GM21447 (cell line): Measurements from ENCODE around the gene RIPK3.
"Not testable (repeated sequence)": the region's sequence is repeated elsewhere in the genome, so short reads cannot be mapped to it uniquely, and the experiment has no call there.

Source experiments
- ATAC-seq: cut with Tn5 transposase; IDR thresholded peaks from one replicate; pipeline ENCODE4 v1.9.1; 2021; ENCODE audit not compliant: unreplicated experiment

Gene RIPK3

DNA sequence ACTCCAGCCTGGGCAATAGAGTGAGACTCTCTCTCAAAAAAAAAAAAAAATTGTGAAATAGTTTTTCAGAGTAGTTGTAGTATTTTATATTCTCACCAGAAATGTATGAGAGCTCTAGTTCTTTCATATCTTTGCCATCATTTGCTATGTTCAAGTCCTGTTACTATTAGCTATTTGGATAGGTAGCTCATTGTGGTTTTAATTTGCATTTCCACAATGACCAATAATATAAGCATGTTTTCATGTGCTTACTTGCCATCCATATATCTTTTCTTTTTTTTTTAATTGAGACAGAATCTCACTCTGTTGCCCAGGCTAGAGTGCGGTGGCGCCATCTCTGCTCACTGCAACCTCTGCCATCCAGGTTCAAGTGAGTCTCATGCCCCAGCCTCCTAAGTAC, 8.4 kb upstream of the RIPK3 start:
- ATAC-seq, result no peak

DNA sequence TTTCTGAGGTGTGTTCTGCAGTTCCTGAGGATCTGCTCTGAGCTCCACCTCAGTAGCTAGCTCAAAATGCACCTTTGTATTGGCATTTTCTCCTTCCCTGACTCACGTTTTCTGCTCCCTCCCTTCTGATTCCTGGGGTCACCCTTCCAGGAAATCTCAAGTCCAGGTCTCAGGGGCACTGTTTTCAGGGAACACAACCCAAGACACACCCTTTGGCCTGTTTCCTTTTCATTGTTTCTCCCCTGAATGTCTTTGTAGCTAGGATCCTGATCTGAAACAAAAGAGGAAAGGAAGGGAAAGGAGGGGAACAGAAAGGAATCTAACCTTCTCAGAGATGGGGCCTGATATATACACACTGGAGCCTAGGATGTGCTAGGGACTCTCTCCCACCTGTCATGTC, 7.3 kb upstream of the RIPK3 start:
- ATAC-seq, result no peak

DNA sequence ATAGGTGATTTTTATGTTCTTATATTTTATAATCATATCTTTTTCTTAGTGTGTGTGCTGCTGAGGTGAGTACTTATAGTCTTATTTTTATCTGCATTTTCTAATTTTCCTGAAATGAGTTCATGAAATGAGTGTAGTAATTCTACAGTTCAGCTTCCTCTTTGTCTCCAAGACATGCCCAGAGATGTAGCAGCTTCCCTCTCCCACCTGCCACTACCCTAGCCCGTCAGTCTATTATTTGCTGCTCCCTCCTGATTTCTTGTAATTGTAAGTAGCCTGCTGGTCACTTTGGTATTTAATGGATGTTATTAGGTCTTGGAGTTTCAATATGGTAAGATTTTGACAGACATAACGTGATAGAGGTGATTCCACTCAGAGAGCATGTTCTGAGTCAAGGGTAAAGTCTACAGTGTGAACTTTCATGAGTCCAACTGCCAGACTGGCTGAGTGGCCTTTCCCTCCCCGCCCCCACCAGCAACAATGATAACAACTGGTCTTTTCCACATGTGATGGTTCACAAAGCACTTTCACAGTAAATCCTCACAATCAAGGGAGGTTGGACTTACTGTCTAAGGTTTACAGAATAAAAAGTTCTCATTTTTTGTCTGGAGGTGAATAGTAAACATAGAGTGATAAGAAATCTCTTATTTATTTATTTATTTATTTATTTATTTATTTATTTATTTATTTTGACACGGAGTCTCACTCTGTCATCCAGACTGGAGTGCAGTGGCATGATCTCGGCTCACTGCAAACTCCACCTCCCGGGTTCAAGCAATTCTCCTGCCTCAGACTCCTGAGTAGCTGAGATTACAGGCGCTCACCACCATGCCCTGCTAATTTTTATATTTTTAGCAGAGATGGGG, 4.2 kb upstream of the RIPK3 start:
- ATAC-seq, result no peak

DNA sequence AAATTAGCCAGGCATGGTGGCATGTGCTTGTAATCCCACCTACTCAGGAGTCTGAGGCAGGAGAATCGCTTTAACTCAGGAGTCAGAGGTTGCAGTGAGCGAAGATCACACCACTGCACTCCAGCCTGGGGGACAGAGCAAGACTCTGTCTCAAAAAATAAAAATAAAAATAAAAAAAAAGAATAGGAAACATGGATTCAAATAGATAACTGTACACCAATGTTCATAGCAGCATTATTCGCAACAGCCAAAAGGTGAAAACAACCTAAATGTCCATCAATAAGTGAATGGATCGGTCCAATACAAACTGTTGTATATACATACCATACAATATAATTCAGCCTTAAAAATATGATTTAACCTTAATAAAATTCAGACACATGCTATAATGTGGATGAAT, 3.1 kb upstream of the RIPK3 start:
- no peak for ATAC-seq

DNA sequence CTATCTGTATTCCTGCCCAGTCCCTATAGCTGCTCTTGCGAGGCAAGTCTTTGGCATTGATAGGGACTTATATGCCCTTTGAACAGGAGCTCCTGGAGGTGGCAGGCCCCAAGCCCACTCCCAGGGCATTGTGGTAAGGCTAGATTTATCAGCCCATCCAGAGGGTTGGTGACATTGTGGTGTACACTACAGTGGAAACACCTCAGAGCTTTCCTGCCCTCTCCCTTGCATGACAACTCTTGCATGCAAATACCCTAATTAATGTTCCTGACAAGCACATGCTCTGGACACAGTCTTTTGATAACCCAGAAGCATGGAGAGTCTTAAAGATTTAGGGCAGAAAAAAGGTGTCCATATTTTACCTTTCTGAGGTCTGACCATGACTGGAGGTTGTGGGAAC, 815 bp upstream of the RIPK3 start:
- no peak for ATAC-seq

- ATAC-seq, result no peak
These were observed 948 bp downstream of the RIPK3 start for GRCh38 chr14:24338843-24339242.

- ATAC-seq, result no peak
These were observed 2.0 kb downstream of the RIPK3 start for GRCh38 chr14:24337824-24338175.

- no peak for ATAC-seq
These were observed 2.5 kb downstream of the RIPK3 start for GRCh38 chr14:24337144-24337823.

DNA sequence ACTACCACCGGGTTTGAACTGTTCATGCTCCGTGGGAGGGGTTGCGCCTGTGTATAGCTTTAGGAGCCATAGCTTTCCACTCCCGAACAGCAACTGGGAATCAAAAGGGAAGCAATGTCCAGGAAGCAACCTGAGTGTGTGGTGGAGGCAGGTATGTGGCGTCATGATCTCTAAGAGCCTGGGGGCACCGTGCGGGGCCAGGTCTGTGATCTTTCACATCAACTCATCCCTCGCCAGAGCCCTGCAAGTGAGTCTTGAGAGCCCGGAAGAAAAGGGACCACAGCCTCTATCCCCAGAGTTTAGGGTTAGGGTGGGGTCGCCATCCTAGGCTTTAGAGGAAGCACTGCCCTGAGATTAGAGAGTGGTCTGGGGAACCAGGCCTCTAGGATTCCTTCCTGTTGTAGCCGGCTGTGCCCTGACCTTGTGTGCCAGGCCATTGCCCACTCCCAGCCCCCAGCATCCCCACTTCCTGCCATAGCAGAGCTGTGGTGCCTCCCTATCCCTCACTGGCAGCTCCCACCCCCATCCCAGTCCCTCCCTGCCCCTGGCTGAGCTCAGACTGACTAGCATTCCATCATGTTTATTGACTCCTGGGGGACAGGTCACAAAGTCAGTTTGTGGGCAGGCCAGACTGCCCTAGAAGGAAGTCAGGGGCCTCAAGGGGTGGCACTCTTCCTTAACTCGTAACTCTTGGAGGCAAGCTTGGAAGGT, 4.2 kb downstream of the RIPK3 start:
- no peak for ATAC-seq

DNA sequence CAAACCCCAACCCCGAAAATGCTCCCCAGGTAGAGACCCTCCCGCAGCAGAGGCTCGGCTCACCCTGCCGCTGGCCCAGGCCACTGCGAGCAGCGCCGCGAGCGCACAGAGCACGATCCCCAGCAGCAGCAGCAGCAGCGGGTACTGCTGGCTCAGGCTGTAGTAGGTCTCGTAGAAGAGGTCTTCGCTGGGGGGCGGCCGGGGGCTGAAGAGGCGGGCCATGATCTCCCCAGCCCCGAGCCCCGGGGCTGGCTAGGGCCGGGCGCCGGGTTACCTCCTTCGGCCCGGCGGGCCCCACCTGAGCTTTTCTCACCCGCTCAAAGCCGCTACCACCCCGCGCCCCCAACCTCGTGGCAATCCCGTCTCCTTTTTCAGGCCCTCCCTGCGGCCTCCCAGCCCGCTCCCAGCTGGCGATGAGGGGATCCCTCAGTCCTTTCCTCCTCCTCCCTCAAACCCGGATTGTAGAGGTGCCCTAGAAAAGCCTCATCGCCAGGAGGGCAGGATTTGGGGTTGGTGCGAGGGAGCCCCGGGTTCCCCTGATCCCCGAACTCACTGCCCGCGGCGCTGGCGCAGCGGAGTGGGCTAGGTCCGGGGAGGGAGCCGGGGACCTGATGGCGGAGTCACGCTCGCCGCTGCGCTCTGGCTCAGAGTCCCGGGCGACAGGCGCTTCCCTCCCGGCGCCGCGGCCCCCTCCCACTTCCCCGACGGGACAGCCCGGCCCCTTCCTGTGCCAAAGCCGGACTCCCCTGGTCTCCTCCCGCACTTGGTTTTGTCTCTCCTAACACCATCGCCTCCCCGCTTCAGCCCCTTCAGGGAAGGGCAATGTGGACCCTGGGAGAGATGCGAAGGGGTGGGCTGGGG, 5.1 kb downstream of the RIPK3 start, which contains the start of gene ADCY4:
Gene ADCY4, minus strand, starts transcription at position 641 of the 861 bp plus-strand sequence. Its CDS starts 419 bp downstream, at position 222.
- no peak for ATAC-seq

- ATAC-seq, result peak; percentile 85
These were observed 7.4 kb downstream of the RIPK3 start for GRCh38 chr14:24332268-24332993.

DNA sequence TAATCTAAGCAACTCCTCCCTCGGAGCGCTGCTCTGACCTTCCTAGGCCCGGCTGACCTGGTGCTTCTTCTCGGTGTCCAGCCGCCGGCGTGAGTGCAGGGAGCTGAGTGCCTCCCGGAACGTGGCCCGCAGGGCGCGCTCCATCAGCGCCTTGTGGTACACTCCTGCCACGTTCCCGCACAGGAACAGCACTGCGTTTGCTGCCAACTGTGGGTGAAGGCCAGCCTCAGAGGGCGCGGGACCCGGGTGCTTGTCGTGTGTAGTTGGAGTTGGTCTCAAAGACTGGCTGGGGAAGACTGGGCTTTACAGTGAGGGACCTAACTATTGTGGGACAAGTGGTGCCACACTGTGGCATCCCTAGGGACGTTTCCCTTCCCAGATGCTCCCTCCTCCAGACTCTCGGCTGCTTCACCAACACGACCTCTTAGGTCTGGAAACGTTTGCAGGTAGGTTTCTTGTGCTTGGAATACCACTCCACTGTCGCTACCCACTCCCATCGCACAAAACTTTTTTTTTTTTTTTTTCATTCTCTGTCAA, 8.0 kb downstream of the RIPK3 start:
- no peak for ATAC-seq

DNA sequence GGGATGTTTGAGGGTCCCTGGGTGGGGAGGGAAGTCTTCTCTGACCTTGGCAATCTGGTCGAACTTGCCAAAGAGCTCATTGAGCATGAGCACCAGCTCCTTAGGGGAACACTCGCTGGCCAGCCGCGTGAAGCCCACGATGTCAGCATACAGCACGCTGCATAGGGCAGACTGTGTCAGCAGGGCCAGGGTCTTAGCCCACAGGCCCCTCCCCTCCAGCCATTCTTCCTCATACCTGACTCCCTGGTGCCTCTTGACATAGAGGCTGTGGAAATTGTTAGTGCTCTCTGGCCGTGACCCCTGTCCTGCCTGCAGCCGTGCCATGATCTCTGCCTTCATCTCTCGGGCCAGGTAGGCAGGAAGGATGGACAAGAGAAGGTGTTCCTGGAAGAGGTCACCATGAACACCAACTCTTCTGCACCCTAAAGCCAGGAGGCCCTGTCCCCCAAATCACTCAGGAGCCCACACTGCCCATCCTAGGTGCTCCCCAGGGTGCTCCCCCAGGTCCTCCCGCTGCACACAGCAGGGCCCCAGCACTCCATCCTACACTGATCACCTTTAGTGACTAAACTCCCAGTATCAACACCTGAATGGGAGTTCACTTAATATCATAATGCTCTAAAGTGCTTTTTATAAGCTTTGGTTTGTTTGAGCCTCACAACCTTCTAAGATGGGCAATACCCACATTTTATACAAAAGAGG, 8.7 kb downstream of the RIPK3 start:
- ATAC-seq, result no peak

- no peak for ATAC-seq
These were observed 10.1 kb downstream of the RIPK3 start for GRCh38 chr14:24329736-24330135.

DNA sequence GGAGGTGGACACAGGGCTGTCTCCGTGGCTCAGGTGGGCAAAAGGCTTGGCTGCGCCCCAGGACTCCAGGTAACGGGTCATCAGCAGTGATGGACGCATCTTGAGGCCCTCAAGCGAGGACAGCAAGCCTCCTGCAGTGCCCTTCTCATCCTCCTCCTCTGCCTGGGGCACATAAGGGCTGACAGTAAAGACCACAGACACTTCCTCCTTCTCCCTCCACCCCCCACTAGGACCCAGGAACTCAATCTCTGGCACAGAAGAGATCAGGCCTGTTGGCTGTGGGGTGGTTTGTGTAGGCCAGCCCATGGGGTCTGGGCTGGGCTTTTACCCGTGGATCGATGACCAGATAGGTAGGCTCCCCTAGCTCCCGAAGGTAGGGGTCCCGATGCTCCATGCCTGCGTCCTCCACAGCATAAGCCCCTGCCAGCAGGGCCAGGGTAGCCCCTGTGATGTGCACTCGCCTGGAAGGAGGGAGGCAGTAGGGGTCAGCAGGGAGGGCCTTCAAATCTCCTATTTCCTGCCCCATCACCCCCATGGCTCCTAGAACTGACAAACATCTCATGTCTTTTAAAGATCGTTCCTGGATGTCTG, 10.6 kb downstream of the RIPK3 start:
- no peak for ATAC-seq

DNA sequence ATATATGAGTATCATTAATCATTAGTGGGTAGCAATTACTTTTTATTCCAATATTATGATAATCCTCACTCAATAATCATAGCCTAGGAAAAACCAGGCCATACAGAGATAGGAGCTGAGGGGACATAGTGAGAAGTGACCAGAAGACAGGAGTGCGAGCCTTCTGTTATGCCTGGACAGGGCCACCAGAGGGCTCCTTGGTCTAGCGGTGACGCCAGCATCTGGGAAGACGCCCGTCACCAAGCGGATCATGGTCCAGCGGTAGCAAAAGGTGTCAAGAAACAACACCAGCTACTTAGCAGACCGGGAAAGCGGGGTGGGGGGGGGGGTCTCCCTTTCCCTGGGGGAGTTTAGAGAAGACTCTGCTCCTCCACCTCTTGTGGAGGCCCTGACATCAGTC, 11.9 kb downstream of the RIPK3 start:
- not testable (repeated sequence) for ATAC-seq

GRCh38 chr14:24327303-24327702, 12.5 kb downstream of the RIPK3 start:
- ATAC-seq, result no peak

DNA sequence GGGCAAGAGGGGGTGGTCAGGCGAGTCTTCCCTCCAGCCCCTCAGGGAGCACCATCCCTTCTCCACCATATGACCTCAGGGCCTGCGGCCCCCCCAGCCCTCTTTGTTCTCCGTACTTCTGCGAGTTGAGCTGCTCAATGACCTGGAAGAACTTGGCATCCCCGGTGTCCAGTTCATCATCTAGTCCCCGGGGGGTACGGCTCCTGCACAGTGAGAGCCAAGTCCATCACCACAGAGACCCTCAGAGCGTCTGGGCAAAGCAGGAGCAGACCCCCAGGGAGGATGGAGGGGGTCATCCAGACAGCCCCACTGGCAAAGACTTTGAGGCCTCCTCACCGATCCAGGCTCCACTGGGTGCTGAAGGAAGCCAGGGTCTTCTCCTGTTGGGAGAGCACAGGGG, 13.8 kb downstream of the RIPK3 start:
- ATAC-seq, result no peak

DNA sequence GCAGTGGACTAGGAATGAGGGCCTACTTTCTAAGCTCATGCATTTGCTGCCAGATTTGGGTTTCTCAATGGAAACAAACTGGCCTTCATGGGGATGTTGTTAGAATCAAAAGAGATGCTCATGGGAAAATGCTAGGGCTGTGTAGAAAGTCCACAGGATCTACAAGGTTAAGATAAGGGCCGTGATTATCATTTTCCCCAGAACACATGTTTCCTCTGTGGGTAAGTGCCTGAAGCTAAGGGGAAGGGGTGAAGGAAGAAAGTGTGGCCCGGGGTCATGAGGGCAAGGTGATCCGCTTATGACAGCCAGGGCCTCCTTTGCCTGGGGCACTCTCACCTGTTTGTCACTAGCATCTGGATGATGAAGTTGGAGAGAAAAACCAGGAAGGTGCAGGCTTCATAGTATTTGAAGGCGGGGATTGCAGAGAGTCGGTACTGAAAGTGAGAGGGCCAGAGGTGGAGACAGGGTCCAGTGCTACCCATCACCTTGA, 14.7 kb downstream of the RIPK3 start:
- ATAC-seq, result no peak
